ENCODE data around the gene TOMM5. TPM values are rescaled to one million over a fixed set of nuclear protein-coding genes. Genes with fewer than 3 reads are reported as not detected.
"Not testable (repeated sequence)": the region's sequence is repeated elsewhere in the genome, so short reads cannot be mapped to it uniquely, and the experiment has no call there.

The TOMM5 gene
- total RNA-seq, 1 donor, result 49.0 TPM

DNA sequence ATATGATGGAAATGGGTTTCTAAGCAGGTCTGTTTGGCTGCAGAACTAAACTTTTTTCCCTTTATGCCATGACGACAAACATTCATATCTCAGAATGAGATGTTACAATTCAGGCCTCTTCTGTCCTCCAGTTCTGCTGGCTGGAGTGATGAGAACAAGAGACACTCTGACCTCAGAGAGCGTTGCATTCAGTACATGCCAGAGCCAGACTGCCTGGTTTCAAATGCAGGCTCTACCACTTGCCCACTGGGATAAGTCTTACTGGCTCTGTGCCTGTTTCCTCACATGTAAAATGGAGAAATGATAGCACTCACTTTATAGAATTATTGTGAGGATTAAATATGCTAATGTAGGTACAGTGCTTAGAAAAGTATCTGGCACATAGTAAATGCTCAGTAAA lies 24.8 kb upstream of the TOMM5 start:
- no peak for DNase-seq (ENCODE audit: low read depth in 2 of 3, low spot score in 2 of 3)

DNA sequence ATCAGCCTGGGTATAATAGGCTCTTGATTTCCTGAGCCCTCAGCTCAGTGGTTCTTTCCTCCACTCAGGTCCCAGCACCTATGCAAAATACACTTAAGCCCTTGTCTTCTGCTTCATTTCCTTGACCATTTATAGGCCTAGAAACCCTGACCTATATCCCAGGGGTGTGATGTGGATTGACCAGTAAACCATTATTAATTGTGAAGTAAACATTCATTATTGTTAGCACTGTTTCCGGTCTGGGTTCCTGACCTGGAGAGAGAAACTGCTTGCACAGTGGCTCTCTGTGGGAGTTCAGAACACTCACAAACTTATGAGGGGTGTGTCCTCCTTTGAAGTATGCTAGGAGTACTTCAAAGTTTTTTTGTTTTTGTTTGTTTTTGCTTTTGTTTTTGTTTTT lies 19.6 kb upstream of the TOMM5 start:
- DNase-seq (ENCODE audit: low read depth in 2 of 3, low spot score in 2 of 3), result no peak

DNA sequence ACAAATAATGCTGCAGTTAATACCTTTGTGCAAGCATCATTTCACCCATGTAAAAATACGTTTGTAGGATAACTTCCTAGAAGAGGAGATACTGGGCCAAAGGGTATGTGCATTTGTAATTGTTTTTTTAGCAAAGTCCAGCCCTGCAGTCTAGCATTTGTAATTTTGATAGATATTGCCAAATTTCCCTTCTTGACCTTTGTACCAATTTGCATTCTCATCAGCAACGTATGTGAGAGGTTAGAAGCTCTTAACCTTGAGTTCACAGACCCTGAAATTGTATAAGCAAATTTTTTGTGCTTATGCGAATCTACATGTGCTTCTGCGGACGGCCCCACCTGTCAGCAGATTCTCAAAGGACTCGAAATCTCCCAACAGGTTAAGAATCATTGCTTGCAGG lies 18.6 kb upstream of the TOMM5 start:
- DNase-seq (ENCODE audit: low read depth in 2 of 3, low spot score in 2 of 3), result no peak

DNA sequence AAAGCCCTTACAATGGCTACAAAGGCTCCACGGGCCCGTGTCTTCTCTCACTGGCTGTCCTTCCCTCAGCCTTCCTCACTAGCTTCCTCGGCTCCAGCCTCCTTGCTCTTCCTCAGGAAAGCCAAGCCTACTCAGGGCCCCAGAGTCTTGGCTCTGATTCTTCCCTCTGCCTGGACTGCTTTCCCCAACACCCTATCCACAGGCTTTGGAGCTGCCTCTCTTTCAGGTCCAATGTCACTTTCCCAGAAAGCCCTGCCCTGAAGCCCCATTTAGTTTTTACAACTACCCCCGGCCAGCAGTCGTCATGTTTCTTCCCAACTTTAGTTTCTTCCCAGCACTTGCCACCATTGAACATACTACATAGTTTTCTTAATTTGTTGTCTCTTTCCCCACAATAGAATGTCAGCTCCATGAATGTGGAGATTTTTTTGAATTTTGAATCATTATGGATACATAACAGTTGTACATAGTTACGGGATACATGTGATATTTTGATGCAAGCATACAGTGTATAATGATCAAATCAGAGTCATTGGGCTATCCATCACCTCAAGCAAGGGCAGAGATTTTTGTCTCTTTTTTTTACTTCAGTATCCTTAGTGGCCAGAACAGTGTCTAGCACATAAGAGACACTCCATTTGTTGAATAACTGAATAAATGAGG lies 17.5 kb upstream of the TOMM5 start:
- DNase-seq (ENCODE audit: low read depth in 2 of 3, low spot score in 2 of 3), result no peak

DNA sequence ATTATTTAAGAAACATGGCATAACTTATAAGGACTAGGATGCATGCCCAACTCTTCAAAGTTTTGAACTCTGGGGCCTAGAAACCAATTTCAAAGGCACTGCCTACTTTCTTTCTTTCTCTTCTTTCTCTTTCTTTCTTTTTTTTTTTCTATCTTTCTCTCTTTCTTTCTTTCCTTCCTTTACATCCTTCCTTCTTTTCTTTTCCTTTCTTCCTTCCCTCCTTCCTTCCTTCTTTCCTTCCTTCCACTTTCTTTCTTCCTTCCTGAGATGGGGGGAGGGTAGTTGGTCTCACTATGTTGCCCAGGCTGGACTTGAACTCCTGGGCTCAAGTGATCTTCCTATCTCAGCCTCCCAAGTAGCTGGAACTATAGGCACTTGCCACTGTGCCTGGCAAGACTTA lies 15.9 kb upstream of the TOMM5 start:
- no peak for DNase-seq (ENCODE audit: low read depth in 2 of 3, low spot score in 2 of 3)

DNA sequence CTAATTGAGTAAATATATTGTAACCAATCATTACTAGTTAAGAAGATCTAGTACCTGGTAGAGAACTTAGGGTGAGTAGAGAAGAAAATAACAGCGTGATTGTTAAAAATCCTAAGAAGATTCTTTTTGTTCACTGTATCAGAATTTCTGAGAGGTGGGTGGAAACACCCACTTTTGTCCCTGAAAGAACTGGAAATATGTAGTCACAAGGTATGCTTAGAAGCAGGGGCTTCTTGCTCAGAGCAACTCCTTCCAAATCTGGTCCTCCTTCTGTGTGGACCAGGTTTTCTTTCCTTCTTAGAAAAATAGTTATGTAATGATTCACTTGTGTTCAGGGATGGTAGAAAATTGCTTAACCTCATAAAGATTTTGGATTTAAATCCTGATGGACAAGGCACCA lies 11.9 kb upstream of the TOMM5 start:
- no peak for DNase-seq (ENCODE audit: low read depth in 2 of 3, low spot score in 2 of 3)

DNA sequence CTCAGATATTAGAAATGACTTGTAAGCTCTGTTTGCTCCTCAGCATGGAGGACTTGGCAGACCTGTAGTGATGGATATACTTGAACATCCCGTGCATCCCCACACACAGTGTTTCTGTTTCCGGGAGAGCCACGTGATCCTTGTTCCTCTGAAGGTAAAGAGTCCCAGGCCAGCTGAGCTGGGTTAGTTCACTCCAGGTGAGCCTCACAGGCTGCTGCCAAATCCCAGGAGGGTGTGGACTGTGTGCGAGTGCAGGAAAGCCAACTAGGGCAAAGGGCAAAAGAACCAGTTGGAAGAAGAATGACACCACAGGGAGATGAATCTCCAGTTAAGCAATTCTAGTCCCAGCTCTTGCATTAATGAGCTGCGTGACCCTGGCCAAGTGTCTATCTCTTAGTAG lies 10.4 kb upstream of the TOMM5 start:
- DNase-seq (ENCODE audit: low read depth in 2 of 3, low spot score in 2 of 3), result no peak

DNA sequence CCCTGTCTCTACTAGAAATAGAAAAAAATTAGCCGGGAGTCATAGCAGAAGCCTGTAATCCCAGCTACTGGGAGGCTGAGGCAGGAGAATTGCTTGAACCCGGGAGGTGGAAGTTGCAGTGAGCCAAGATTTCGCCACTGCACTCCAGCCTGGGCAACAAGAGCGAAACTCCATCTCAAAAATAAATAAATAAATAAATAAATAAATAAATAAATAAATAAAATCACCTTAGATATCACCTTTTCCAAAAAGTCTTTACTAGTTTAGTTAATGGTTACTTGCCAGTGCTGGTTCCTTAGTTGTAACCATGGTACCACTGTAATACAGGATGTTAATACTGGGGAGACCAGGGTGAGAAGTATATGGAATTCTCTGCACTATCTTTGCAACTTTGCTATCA lies 9.7 kb upstream of the TOMM5 start:
- DNase-seq (ENCODE audit: low read depth in 2 of 3, low spot score in 2 of 3), result not testable (repeated sequence)

DNA sequence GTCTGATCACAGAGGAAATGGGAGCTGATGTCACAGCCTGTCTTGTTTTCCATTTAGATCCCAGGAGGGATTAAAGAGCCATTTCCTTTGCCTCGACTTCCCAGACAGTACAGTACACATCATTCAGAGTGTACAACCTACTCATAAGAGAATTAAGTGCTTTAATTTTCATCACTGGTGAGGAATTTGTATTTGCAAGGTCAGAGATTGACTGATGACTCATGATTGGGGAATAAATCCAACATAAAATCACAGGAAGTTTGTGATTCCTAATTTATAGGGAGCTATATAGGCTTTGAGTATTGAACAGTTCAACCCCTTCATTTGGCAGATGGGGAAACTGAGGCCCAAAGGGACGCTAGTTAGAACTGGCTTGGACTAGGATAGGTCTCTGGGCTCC lies 4.1 kb upstream of the TOMM5 start:
- no peak for DNase-seq (ENCODE audit: low read depth in 2 of 3, low spot score in 2 of 3)

DNA sequence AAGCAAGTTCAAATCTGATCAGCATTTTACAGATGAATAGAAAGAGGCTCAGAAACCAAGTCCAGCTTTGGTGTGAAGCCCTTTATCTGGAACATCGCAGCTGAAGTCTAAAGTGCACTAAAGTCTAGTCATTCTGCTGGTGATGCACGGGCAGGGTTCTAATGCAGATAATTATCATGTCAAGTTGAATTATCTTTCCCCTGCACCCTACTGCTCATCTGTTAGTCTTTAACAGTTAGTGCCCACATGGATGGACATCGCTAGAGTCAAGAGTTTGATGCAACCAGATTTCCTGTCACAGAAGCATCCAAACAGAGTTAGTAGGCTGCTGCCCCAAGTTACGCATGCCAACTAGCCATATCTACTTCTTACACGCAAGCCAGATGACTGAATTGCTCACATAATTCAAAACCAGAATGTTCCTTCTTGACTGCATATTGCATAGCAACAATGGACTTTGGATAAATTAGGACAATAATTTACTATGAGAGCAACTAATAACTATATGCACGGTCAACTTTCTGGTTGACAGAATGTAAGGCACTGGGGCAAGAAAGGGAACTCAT lies 1.6 kb upstream of the TOMM5 start:
- DNase-seq (ENCODE audit: low read depth in 2 of 3, low spot score in 2 of 3), result no peak

DNA sequence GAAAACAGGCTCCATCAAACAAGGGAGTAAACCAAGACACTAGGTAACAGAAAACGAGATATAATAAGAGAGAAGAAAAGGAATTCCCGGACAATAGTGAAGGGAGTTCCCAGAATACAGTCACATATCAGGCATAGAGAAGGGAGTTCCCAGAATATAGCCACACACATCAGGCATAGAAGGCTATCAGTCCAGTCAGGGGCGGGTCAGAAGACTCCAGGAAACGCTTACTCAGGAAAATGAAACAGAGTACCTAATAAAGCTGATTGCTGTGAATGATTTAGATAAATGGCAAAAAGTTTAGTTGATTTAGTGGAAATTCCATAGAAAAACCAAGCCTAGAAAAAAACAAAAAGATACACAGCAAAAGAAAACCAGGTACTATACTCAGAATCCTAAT lies 4.9 kb downstream of the TOMM5 start:
- DNase-seq (ENCODE audit: low read depth in 2 of 3, low spot score in 2 of 3), result no peak

DNA sequence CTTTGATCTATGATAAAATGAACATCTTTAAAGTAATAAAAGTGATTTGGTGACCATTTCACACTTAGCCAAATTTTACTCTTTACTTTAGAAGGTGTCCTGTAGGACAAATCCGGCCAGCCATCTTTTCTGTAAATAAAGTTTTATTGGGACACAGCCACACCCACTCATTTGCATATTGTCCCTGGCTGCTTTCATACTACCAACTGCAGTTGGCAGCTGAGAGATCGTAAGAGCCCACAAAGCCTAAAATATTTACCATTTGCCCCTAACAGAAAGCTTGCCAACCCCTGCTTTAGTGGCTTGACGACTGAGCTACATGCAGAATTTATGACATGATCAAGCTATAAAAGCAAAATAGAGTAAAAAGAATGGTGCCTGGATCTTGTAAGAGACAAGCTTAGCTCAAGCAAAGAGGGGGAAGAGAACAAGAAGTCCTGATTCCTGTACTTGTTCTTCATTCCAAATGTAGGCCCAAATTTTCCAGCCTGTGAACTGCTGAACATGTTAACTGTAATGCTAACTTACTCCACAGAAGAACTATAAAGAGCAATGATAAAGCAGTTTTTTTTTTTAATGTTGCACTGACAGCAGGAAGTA lies 8.8 kb downstream of the TOMM5 start:
- DNase-seq (ENCODE audit: low read depth in 2 of 3, low spot score in 2 of 3), result no peak

DNA sequence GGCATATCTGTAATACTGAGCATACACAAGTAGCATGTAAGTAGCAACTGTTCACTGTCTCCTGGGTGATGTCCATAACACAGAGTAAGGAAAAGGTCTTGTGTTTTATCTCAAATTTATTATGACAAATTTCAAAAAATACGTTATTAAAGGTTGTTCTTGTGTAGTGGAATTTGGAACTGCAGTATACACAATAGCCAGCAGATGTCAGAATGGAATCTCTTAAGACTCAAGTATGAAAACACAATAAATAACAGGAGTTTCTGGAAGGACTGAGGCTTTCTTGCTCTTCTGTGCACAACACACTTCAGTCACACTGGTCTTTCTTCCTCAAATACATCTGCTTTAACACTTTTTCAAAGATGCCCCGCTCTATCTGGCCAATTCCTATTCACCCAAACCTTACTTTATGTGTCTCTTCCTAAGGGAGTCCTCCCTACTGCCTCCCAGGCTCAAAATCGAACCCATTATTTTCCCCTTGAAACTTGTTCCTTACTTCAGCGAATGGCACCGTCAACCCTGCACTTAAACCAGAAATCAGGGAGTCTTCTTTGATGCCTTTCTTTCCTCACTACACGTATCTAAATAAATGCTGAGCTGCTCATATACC lies 9.7 kb downstream of the TOMM5 start:
- peak in 2 of 3 donors; percentile 45 to 79 for DNase-seq (ENCODE audit: low read depth in 2 of 3, low spot score in 2 of 3)

DNA sequence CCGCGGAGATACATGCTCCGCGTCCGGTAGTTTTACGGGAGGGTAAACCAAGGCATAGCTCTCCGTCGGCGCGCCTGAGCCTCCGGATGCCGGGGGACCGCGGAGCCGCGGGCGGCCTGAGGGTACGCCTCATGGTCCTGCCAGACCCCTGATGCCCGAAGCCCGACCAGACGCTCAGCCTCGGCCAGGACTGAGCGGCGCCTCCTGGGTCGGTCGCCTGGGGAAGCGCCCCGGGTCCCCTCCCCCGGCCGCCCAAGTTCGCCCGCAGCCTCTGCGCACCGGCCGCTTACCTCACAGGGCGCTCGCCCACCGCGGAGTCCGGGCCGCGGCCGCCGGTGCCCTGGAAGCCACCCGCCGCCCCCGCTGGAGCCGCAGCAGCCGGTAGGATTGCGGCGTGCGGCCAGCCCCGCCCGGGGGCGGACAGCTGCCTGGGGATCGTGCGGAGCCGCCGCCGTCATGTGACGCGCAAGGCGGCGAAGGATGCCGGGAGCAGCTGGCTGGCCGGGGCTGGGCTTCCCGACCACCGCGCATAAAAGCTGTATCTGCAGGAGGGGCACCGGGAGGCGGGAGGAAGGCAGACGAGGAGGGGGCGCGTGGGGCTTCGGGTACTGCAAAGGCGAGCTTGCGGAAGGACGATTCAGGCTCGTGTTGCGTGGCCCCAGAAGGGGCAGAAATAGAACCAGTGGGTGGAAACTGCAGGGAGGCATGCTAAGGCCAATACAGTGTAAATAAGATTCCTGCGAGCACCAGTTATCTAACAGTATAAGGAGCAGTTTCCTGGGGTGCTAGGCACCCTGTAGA lies 16.3 kb downstream of the TOMM5 start, which contains the start of gene FBXO10:
Gene FBXO10, minus strand, starts transcription at position 460 of the 801 bp plus-strand sequence. CDS start 34,612 bp downstream, outside the sequence.
- peak in 2 of 3 donors; percentile 56 to 68 for DNase-seq (ENCODE audit: low read depth in 2 of 3, low spot score in 2 of 3)

DNA sequence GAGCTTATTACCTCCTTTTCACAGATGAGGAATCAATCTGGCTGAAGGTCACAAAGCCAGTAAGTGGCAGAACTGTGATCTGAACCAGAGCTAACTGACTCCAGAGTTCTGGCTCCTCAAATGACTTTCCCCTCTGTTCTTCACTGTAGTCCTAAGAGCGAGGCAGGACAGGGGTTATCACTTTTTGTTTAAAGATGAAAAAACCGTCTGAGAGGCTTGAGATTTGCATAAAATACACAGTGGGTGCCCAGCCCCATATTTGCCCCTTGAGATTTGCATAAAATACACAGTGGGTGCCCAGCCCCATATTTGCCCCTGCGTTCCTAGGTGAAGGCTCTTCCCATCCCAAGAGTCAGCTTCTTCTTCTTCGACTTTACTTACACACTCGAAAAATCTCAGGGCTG lies 16.9 kb downstream of the TOMM5 start:
- DNase-seq (ENCODE audit: low read depth in 2 of 3, low spot score in 2 of 3), result no peak

DNA sequence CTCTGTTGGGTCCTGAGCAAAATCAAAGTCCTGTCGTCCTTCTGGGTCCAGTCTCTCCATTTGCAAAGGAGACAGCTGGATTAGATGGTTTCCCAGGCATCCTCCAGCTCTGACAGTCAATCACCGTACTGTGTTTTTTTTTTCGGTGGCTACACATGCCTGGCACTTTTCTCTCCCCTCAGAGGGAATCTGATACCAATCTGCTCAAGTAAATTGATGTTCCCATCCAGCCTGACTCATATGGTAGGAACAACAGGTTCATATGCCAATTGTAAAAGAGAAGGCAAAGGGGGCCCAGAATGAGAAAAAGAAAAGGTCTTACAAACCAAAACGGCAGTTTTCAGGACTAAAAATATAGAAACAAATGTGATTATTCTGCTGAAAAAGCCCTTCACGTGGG lies 17.4 kb downstream of the TOMM5 start:
- no peak for DNase-seq (ENCODE audit: low read depth in 2 of 3, low spot score in 2 of 3)

DNA sequence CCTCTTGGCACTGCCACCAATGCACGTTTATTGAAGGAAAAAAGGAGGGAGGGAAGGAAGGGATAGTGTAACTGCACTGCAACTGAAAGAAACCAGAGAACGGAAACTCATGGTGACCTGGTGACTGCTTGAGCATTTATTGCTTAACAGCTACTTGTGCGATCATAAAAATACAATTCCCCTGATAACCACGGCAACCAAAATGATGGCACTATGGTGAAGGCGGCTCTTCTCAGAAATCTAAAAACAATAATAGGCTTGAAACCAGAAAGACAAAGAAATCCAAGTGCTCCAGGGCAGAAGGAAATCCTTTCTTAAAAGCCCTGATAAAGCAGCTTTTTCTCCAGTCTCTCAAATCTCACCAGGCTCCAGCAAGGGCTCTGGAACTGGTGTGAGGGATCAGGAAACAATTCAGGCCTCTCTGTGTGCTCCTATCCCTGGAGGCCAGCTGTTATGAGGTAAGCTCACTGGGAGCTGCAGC lies 18.1 kb downstream of the TOMM5 start:
- DNase-seq (ENCODE audit: low read depth in 2 of 3, low spot score in 2 of 3), result no peak

DNA sequence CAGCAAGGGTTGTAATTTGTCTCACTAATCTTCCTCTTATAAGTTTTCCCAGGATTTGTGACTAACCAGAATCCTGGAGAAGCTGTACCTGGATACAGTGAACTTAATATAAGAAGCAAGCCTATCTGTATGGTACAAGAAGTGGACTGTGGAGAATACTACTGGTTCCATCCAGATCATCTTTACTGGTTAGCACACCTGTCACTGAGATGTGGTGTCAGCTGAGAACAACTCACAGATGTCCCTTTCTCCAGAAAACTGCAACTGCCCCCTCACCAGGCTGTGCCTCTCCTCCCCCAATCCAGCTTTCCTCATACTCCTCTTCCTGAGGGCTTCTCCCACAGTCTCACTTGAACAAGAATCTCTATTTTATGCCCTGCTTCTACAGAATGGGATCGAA lies 21.1 kb downstream of the TOMM5 start:
- DNase-seq (ENCODE audit: low read depth in 2 of 3, low spot score in 2 of 3), result no peak

DNA sequence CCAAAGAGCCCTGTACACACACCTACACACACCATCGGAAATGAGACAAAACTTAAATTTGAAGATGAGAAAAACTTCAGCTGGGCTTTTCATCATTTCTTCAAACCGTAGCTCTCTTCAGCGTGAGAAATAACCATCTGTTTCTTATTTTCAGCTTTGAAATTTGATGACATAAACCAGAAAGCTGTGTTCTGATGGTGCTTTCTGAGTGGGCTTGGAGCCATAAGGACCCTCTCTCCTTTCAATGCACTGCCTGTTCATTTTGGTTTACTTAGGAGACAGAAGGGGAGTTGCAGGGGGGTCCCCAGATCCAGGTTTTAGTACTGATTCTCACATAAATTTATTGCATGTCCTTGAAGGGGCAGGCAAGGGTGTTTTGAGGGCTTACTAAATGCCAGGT lies 25.7 kb downstream of the TOMM5 start:
- DNase-seq (ENCODE audit: low read depth in 2 of 3, low spot score in 2 of 3), result no peak

DNA sequence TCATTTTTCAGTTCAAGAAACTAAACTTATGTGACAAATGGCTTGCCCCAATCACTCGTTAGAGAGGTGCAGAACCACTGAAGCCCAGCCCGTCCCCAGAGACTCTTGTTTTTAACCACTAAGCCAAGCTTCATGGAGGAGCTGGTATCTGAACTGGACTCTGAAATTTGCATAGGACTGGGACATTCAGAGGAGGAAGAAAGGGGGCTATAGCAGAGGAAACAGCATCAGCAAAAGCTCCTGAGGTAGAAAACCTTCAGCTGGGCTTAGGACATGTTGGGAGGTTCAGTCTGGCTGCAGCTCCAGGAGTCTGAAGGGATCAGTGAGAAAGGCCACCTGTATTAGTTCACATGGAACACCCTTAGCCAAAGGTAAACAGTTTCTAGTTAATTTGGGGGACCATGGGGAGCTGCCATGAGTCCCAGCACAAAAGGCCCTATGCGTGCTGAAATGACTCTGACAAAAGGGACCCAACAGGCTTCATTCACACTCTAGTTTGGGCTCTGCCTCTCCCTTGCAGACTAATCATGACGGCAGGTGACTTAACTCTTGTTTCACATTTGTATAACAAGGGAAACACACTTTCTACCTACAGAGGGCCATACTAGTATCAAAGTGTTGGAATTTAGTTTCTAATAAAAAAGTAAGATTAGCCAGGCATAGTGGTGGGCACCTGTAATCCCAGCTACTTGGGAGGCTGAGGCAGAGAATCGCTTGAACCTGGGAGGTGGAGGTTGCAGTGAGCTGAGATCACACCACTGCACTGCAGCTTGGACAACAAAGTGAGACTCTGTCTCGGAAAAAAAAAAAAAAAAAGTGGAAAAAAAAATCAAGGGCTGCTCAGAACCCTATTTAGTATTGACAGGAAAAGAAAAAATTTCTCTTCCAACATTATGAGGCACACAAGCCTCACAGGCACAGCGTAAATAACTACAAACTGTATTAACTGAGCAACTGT lies 26.5 kb downstream of the TOMM5 start:
- no peak for DNase-seq (ENCODE audit: low read depth in 2 of 3, low spot score in 2 of 3)
